CD4-positive, alpha-beta T cell treated with Interleukin-4 for 1 hour (primary cell): ENCODE data around the gene RASSF4.

Experiments used
- DNase-seq, 2 donors: peaks; one replicate each; pipeline ENCODE4 v3.0.0-alpha.2; 2020 to 2022

RASSF4 gene

GRCh38 chr10:44990965-44991364, 31.4 kb downstream of the RASSF4 start:
- no peak for DNase-seq

GRCh38 chr10:44991571-44991970, 32.0 kb downstream of the RASSF4 start:
- no peak for DNase-seq

GRCh38 chr10:44992070-44992731, 32.6 kb downstream of the RASSF4 start:
- peak in 1 of 2 donors; percentile 9 for DNase-seq

- no peak for DNase-seq
Observed at GRCh38 chr10:44992732-44993225, 33.2 kb downstream of the RASSF4 start.

GRCh38 chr10:44993226-44993921, 33.8 kb downstream of the RASSF4 start:
- DNase-seq: no peak

- no peak for DNase-seq
Observed at GRCh38 chr10:44993922-44994751, 34.5 kb downstream of the RASSF4 start.

GRCh38 chr10:44994752-44995530, 35.3 kb downstream of the RASSF4 start:
- DNase-seq: no peak

- peak in 1 of 2 donors; percentile 10 for DNase-seq
Observed at GRCh38 chr10:44995581-44995913, 35.9 kb downstream of the RASSF4 start.

- DNase-seq: no peak
Observed at GRCh38 chr10:44995914-44996669, 36.5 kb downstream of the RASSF4 start.

- DNase-seq: no peak
Observed at GRCh38 chr10:44997105-44997748, 37.6 kb downstream of the RASSF4 start.

- DNase-seq: no peak
Observed at GRCh38 chr10:44998146-44998631, 38.6 kb downstream of the RASSF4 start.

GRCh38 chr10:45000138-45000751, 40.6 kb downstream of the RASSF4 start:
- no peak for DNase-seq

GRCh38 chr10:45000752-45001380, 41.3 kb downstream of the RASSF4 start, which contains the start of gene ZNF22:
ZNF22 (plus strand) TSS chr10:45000923; CDS start chr10:45003369, 2,446 bp downstream.
- DNase-seq: peak; percentile 75 to 76

- peak; percentile 53 to 55 for DNase-seq
Observed at GRCh38 chr10:45001381-45002148, 42.0 kb downstream of the RASSF4 start.

- DNase-seq: no peak
Observed at GRCh38 chr10:45003432-45004000, 43.9 kb downstream of the RASSF4 start.

- no peak for DNase-seq
Observed at GRCh38 chr10:45004661-45005060, 45.1 kb downstream of the RASSF4 start.

GRCh38 chr10:45005284-45005683, 45.7 kb downstream of the RASSF4 start:
- DNase-seq: no peak

GRCh38 chr10:45006276-45007030, 46.9 kb downstream of the RASSF4 start:
- DNase-seq: no peak
